T-cell (primary cell): ENCODE measurements around the gene EPO. TPM values are rescaled to one million over a fixed set of nuclear protein-coding genes. Genes with fewer than 3 reads are reported as not detected.
A peak's percentile ranks its signal among the peaks of the same experiment; 100 is the strongest.

ENCODE experiments used
- ATAC-seq, 4 experiments: fragments of 200-7000 bp in 3 of 4; fragments of 150-1000 bp in 1 of 4; cut with Tn5 transposase; replicated peaks in 1 of 4; 1 replicate in 3 of 4; 2 replicates in 1 of 4; pipeline ENCODE4 v1.10.0; 2021; ENCODE audit warnings: moderate library complexity in 3 of 4, mild to moderate bottlenecking in 2 of 4, moderate number of reproducible peaks in 1 of 4
- CTCF ChIA-PET, 2 donors: fragments of 300-600 bp; sonication (Branson Sonifier 250); formaldehyde crosslinking; loops; one replicate each; lab custom pipeline; 2022; ENCODE audit warnings: antibody characterized with exemption in 2 of 2; lab: Charles Lee
- POLR2A ChIA-PET, 2 donors: fragments of 300-600 bp; sonication (Branson Sonifier 250); formaldehyde crosslinking; loops; one replicate each; lab custom pipeline; 2022; ENCODE audit warnings: antibody characterized with exemption in 2 of 2; lab: Charles Lee
- DNase-seq, 35 experiments: peaks; one replicate each; pipeline versions ENCODE4 v3.0.0 to v3.0.0-alpha.2; 2013 to 2023
- H3K27ac ChIP-seq: one replicate; pipeline ENCODE4 v1.5.1; 2013; ENCODE audit warnings: low read length
- H3K27me3 ChIP-seq, 2 experiments: replicated peaks in 1 of 2; 1 replicate in 1 of 2; 2 replicates in 1 of 2; pipeline versions ENCODE4 v1.6.1 to v1.7.0; 2013; ENCODE audit warnings: low read length in 1 of 2, mixed read lengths in 1 of 2; ENCODE audit not compliant: control insufficient read depth in 2 of 2, insufficient read depth in 2 of 2; ENCODE audit errors: extremely low read depth in 1 of 2
- H3K36me3 ChIP-seq, 2 donors: 1 replicate in 1 of 2; 2 replicates in 1 of 2; pipeline versions ENCODE4 v1.6.1 to v1.7.0; 2013; ENCODE audit warnings: low read length in 1 of 2; ENCODE audit not compliant: control insufficient read depth in 2 of 2, insufficient read depth in 1 of 2; ENCODE audit errors: extremely low read depth in 1 of 2
- H3K4me1 ChIP-seq, 2 experiments: 1 replicate in 1 of 2; 2 replicates in 1 of 2; pipeline versions ENCODE4 v1.6.1 to v1.7.0; 2013; ENCODE audit warnings: low read length in 2 of 2, mixed read lengths in 1 of 2; ENCODE audit not compliant: insufficient read depth in 2 of 2, control insufficient read depth in 1 of 2; ENCODE audit errors: extremely low read depth in 1 of 2
- H3K4me3 ChIP-seq, 2 donors: 1 replicate in 1 of 2; 2 replicates in 1 of 2; pipeline versions ENCODE4 v1.5.1 to v1.7.0; 2013; ENCODE audit warnings: mild to moderate bottlenecking in 2 of 2, low read length in 1 of 2, moderate library complexity in 1 of 2; ENCODE audit not compliant: control insufficient read depth in 1 of 2; ENCODE audit errors: extremely low read depth in 1 of 2
- H3K9me3 ChIP-seq: 2 replicates; pipeline ENCODE4 v1.7.0; 2013
- H3K27ac Mint-ChIP-seq, 2 donors: one replicate each; pipeline ENCODE4 v1.8.0; 2020 to 2021; ENCODE audit warnings: mild to moderate bottlenecking in 2 of 2, mixed read lengths in 2 of 2
- H3K27me3 Mint-ChIP-seq, 2 donors: one replicate each; pipeline ENCODE4 v1.8.0; 2021 to 2022; ENCODE audit warnings: mixed read lengths in 2 of 2
- H3K36me3 Mint-ChIP-seq: one replicate; pipeline ENCODE4 v1.8.0; 2021; ENCODE audit warnings: mixed read lengths
- H3K4me1 Mint-ChIP-seq, 3 donors: one replicate each; pipeline ENCODE4 v1.8.0; 2020 to 2022; ENCODE audit warnings: mixed read lengths in 3 of 3, mild to moderate bottlenecking in 1 of 3
- H3K4me3 Mint-ChIP-seq, 3 donors: one replicate each; pipeline ENCODE4 v1.8.0; 2020 to 2022; ENCODE audit warnings: mild to moderate bottlenecking in 3 of 3, mixed read lengths in 3 of 3, moderate library complexity in 3 of 3
- H3K9me3 Mint-ChIP-seq, 3 donors: one replicate each; pipeline ENCODE4 v1.8.0; 2020 to 2022; ENCODE audit warnings: mixed read lengths in 3 of 3
- WGBS: methylation state at CpG from one replicate; pipeline ENCODE4 v1.1.5; 2013; ENCODE audit warnings: missing lambda C conversion rate; ENCODE audit not compliant: insufficient coverage; 5-methylcytosine and 5-hydroxymethylcytosine counted together
- total RNA-seq, 35 experiments: library from RNA in 6 of 35; stranded (reverse) in 6 of 35; fragments of 120-200 nt in 1 of 35; gene quantifications; one replicate each; pipeline versions ENCODE4 v1.2.1 to v1.2.4 and lab custom pipeline; 2013 to 2026

The EPO gene
- total RNA-seq, 5 donors from 2014 or later (not counting 1 experiment from before 2014, with no cell fraction given): not detected

- CTCF ChIA-PET: interaction anchor here in 1 of 2 donors (1.7 kb wide), 1 partner anchor 47 kb away, joined by 3 read pairs; no protein-coding TSS in a partner anchor
- Mint-ChIP-seq H3K27me3 (no peaks in the 10 kb centered on the region), H3K4me3 (peak overlapping the region in 1 of 3 donors; percentile 38), H3K4me1 (peaks cover 38 to 44% (median 42%) of the 10 kb centered on the region in 3 donors), H3K27ac (peak overlapping the region; percentile 34 to 76), H3K9me3 (no peaks in the 10 kb centered on the region), H3K36me3 (peaks cover 18% of the 10 kb centered on the region)
- H3K9me3 ChIP-seq: no peaks in the 10 kb centered on the region
- ATAC-seq: no peak
- POLR2A ChIA-PET: interaction anchor here in 1 of 2 donors (1.4 kb wide), 1 partner anchor 10 kb away, joined by 5 read pairs; no protein-coding TSS in a partner anchor
- no peaks in the 10 kb centered on the region for H3K27me3 ChIP-seq
- H3K4me1 ChIP-seq: peaks cover 11 to 63% of the 10 kb centered on the region in 2 experiments
- no peak for DNase-seq
- H3K4me3 ChIP-seq: no peak overlapping the region
- H3K36me3 ChIP-seq: peaks cover 26 to 66% of the 10 kb centered on the region in 2 donors
- no peak overlapping the region for H3K27ac ChIP-seq
- WGBS: 100% methylated on average over 4 of the region's 13 CpGs
Measured at GRCh38 chr7:100679129-100679926, 40.9 kb upstream of the EPO start.

GRCh38 chr7:100679927-100680575 is 40.2 kb upstream of the EPO start:
- H3K9me3 ChIP-seq: no peaks in the 10 kb centered on the region
- peaks cover 11 to 63% of the 10 kb centered on the region in 2 experiments for H3K4me1 ChIP-seq
- peak overlapping the region; percentile 28 to 34 for H3K27ac Mint-ChIP-seq
- DNase-seq: no peak
- ATAC-seq: no peak
- H3K36me3 ChIP-seq: peaks cover 33 to 73% of the 10 kb centered on the region in 2 donors
- 100% methylated on average over 4 of the region's 13 CpGs for WGBS
- H3K27me3 Mint-ChIP-seq: no peaks in the 10 kb centered on the region
- H3K4me3 Mint-ChIP-seq: peak overlapping the region in 1 of 3 donors; percentile 22
- no peak overlapping the region for H3K4me3 ChIP-seq
- H3K27ac ChIP-seq: no peak overlapping the region
- H3K9me3 Mint-ChIP-seq: no peaks in the 10 kb centered on the region
- POLR2A ChIA-PET: interaction anchor here (0.5 to 1.4 kb wide), 4 partner anchors 9 to 515 kb away, joined by 3 to 14 read pairs (median 4); no protein-coding TSS in a partner anchor
- H3K4me1 Mint-ChIP-seq: peaks cover 38 to 44% (median 42%) of the 10 kb centered on the region in 3 donors
- peaks cover 18% of the 10 kb centered on the region for H3K36me3 Mint-ChIP-seq
- no peaks in the 10 kb centered on the region for H3K27me3 ChIP-seq
- CTCF ChIA-PET: interaction anchor here (0.7 to 1.9 kb wide), 4 partner anchors 10 to 58 kb away, joined by 3 to 8 read pairs (median 8); no protein-coding TSS in a partner anchor

GRCh38 chr7:100680576-100681271 is 39.5 kb upstream of the EPO start:
- Mint-ChIP-seq H3K36me3 (peaks cover 22% of the 10 kb centered on the region), H3K4me3 (peak overlapping the region in 1 of 3 donors; percentile 22), H3K27ac (peak overlapping the region; percentile 28 to 59), H3K4me1 (peaks cover 38 to 44% (median 42%) of the 10 kb centered on the region in 3 donors), H3K9me3 (no peaks in the 10 kb centered on the region), H3K27me3 (no peaks in the 10 kb centered on the region)
- Histone ChIP-seq H3K36me3 (peaks cover 38 to 80% of the 10 kb centered on the region in 2 donors), H3K27ac (peak overlapping the region; percentile 1), H3K4me1 (peaks cover 11 to 63% of the 10 kb centered on the region in 2 experiments), H3K4me3 (no peak overlapping the region), H3K9me3 (no peaks in the 10 kb centered on the region), H3K27me3 (no peaks in the 10 kb centered on the region)
- POLR2A ChIA-PET: interaction anchor here (0.5 to 1.4 kb wide), 4 partner anchors 8 to 514 kb away, joined by 3 to 14 read pairs (median 4); no protein-coding TSS in a partner anchor
- WGBS: 91% methylated on average over 16 of the region's 18 CpGs
- ATAC-seq: no peak
- CTCF ChIA-PET: interaction anchor here (0.6 to 1.9 kb wide), 5 partner anchors 10 to 59 kb away, joined by 3 to 8 read pairs (median 8); no protein-coding TSS in a partner anchor
- DNase-seq: no peak

GRCh38 chr7:100681491-100682227 is 38.6 kb upstream of the EPO start:
- H3K27ac ChIP-seq: no peak overlapping the region
- H3K36me3 Mint-ChIP-seq: peaks cover 22% of the 10 kb centered on the region
- H3K4me1 Mint-ChIP-seq: peaks cover 34 to 41% (median 37%) of the 10 kb centered on the region in 3 donors
- peaks cover 34 to 83% of the 10 kb centered on the region in 2 donors for H3K36me3 ChIP-seq
- no peaks in the 10 kb centered on the region for H3K27me3 ChIP-seq
- CTCF ChIA-PET: interaction anchor here (1.7 to 1.9 kb wide), 2 partner anchors 10 to 49 kb away, joined by 3 to 8 read pairs; no protein-coding TSS in a partner anchor
- no peak for DNase-seq
- no peaks in the 10 kb centered on the region for H3K9me3 Mint-ChIP-seq
- peaks cover 9 to 55% of the 10 kb centered on the region in 2 experiments for H3K4me1 ChIP-seq
- H3K9me3 ChIP-seq: no peaks in the 10 kb centered on the region
- no peak overlapping the region for H3K4me3 ChIP-seq
- POLR2A ChIA-PET: no interaction called here
- H3K27me3 Mint-ChIP-seq: no peaks in the 10 kb centered on the region
- peak in 2 of 4 experiments; percentile 16 to 28 for ATAC-seq
- peak overlapping the region; percentile 36 to 55 for H3K27ac Mint-ChIP-seq
- WGBS: 76% methylated on average over 25 of the region's 29 CpGs
- peak overlapping the region in 1 of 3 donors; percentile 40 for H3K4me3 Mint-ChIP-seq

GRCh38 chr7:100682228-100682741 is 38.0 kb upstream of the EPO start:
- no peak overlapping the region for H3K4me3 Mint-ChIP-seq
- H3K4me1 Mint-ChIP-seq: peaks cover 33 to 39% (median 34%) of the 10 kb centered on the region in 3 donors
- ATAC-seq: peak in 1 of 4 experiments; percentile 15
- peak overlapping the region in 1 of 2 donors; percentile 55 for H3K27ac Mint-ChIP-seq
- H3K9me3 Mint-ChIP-seq: no peaks in the 10 kb centered on the region
- Histone ChIP-seq H3K36me3 (peaks cover 32 to 83% of the 10 kb centered on the region in 2 donors), H3K27me3 (peaks cover 0 to 2% of the 10 kb centered on the region in 2 experiments), H3K27ac (no peak overlapping the region), H3K4me1 (peaks cover 9 to 49% of the 10 kb centered on the region in 2 experiments), H3K9me3 (no peaks in the 10 kb centered on the region), H3K4me3 (no peak overlapping the region)
- POLR2A ChIA-PET: no interaction called here
- DNase-seq: no peak
- 82% methylated on average over 21 of the region's 25 CpGs for WGBS
- CTCF ChIA-PET: interaction anchor here in 1 of 2 donors (1.5 kb wide), 1 partner anchor 9 kb away, joined by 4 read pairs; no protein-coding TSS in a partner anchor
- H3K36me3 Mint-ChIP-seq: peaks cover 18% of the 10 kb centered on the region
- H3K27me3 Mint-ChIP-seq: no peaks in the 10 kb centered on the region
